SK-N-MC (cell line): Measurements from ENCODE around the gene PGLYRP4.

Experiments used
- EZH2 ChIP-seq: fragments of 200-600 bp; sonication (generic); IDR thresholded peaks from one replicate; pipeline ENCODE4 v1.6.1; 2017; ENCODE audit warnings: antibody characterized with exemption
- POLR2AphosphoS5 ChIP-seq: IDR thresholded peaks from 2 replicates; pipeline ENCODE4 v1.6.1; 2012; ENCODE audit warnings: mild to moderate bottlenecking, low read depth, low read length, borderline replicate concordance

DNA sequence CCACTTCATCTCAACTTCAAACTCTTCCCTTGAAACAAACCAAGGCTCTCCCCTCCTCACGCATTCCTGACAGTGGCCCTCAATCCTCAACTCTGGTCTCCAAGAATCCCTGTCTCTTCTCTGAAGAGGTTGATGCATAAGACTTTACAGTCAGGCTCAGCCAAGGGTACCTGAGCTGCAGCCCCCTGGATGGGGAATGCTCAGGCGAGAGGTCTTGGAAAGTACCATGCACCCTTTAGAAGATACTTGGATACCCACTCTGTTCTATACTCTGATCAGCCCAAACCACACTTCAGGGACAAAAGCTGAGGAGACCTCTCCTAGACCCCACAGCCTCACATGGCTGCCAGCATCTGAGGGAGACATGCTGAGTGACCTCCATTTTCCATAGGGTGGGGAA, 35.4 kb downstream of the PGLYRP4 start:
- TF ChIP-seq EZH2 (no peak), POLR2AphosphoS5 (no peak)
